H7 (cell line): ENCODE data around the gene TMEM131. TPM values are rescaled to one million over a fixed set of nuclear protein-coding genes. Genes with fewer than 3 reads are reported as not detected.
A peak's percentile ranks its signal among the peaks of the same experiment; 100 is the strongest.

Experiments
- DNase-seq: peaks from one replicate; pipeline ENCODE4 v3.0.0; 2012
- H3K27me3 ChIP-seq: 2 replicates; pipeline ENCODE4 v1.6.0; 2011; ENCODE audit warnings: mild to moderate bottlenecking, low read length; ENCODE audit not compliant: control insufficient read depth, insufficient read depth
- H3K36me3 ChIP-seq: replicated peaks from 2 replicates; pipeline ENCODE4 v1.5.1; 2011; ENCODE audit warnings: low read length; ENCODE audit not compliant: control insufficient read depth, insufficient read depth
- H3K4me3 ChIP-seq: 2 replicates; pipeline ENCODE4 v1.5.1; 2011; ENCODE audit warnings: low read depth, mild to moderate bottlenecking, control low read depth, low read length, moderate library complexity; ENCODE audit not compliant: insufficient read depth
- total RNA-seq: library from RNA; depleted of rRNA; stranded (reverse); fragments of >200 nt; shearing (Covaris generic); gene quantifications from 2 replicates; pipeline ENCODE4 v1.2.3, GENCODE V29; 2014

Gene TMEM131
- total RNA-seq, 1 experiment from 2014 or later: 7.4 TPM

GRCh38 chr2:97726261-97727064 is 269.3 kb downstream of the TMEM131 start:
- no peak for DNase-seq
- Histone ChIP-seq H3K27me3 (no peaks in the 10 kb centered on the region), H3K36me3 (no peaks in the 10 kb centered on the region), H3K4me3 (no peak overlapping the region)

GRCh38 chr2:97724946-97725688 is 270.6 kb downstream of the TMEM131 start:
- no peaks in the 10 kb centered on the region for H3K27me3 ChIP-seq
- H3K36me3 ChIP-seq: no peaks in the 10 kb centered on the region
- no peak for DNase-seq
- H3K4me3 ChIP-seq: no peak overlapping the region

DNA sequence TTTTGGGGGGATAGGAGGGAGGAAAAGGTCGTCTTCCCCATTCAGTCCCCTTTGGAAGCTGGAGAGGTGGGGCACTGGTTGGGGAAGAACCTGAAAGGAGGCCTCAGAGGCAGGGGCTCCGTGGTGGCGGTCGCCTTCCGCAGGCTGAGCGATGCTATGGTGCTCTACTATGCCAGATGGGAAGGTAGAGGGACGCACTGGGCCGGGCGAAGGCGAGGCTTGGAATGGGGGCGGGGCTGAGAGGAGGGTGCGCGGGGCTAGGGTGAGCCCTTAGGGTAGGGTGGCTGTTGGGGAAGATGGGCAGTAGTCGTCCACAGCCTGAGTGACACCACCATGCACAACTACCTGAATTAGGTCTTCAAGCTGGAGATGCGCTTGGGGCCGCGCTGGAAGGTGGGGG is 271.2 kb downstream of the TMEM131 start:
- no peak overlapping the region for H3K4me3 ChIP-seq
- peak; percentile 54 for DNase-seq
- no peaks in the 10 kb centered on the region for H3K27me3 ChIP-seq
- H3K36me3 ChIP-seq: no peaks in the 10 kb centered on the region

DNA sequence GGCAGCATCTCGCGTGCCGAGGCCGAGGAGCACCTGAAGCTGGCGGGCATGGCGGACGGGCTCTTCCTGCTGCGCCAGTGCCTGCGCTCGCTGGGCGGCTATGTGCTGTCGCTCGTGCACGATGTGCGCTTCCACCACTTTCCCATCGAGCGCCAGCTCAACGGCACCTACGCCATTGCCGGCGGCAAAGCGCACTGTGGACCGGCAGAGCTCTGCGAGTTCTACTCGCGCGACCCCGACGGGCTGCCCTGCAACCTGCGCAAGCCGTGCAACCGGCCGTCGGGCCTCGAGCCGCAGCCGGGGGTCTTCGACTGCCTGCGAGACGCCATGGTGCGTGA is 271.7 kb downstream of the TMEM131 start:
- Histone ChIP-seq H3K27me3 (no peaks in the 10 kb centered on the region), H3K36me3 (no peaks in the 10 kb centered on the region), H3K4me3 (no peak overlapping the region)
- DNase-seq: no peak

GRCh38 chr2:97723156-97724072 is 272.3 kb downstream of the TMEM131 start:
- no peak for DNase-seq
- H3K4me3 ChIP-seq: no peak overlapping the region
- no peaks in the 10 kb centered on the region for H3K27me3 ChIP-seq
- no peaks in the 10 kb centered on the region for H3K36me3 ChIP-seq

DNA sequence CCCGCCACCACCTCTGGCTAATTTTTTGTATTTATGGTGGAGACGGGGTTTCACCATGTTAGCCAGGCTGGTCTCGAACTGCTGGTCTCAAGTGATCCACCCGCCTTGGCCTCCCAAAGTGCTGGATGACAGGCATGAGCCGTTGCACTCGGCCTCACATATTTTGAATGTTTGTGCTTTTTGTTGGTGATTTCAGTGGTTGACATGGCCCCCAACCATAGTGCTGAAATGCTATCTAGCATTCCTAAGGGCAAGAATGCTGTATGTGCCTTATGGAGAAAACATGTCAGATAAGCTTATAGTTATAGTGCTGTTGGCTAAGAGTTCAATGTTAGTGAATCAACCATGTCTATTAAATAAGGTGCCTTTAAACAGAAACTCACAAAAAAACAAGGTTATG is 273.5 kb downstream of the TMEM131 start:
- H3K4me3 ChIP-seq: no peak overlapping the region

DNA sequence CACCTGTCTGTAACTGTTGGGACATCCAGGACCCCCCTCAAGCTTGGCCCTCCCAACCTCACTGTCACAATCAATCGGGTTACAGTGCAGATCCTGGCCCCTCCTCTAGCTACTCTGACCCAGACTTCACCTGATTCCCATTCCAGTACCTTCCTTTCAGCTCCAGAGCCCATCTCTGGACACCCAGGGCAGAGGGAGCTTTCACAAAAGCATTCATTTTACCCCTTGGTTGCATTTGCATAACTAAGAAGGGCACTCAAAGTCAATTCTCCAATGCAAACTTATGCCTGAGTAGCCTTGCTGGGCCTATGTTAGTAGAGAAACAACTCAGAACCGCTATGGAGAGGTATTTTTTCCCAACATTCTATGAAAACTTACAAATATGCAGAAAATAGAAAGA is 275.0 kb downstream of the TMEM131 start:
- Histone ChIP-seq H3K27me3 (no peaks in the 10 kb centered on the region), H3K36me3 (no peaks in the 10 kb centered on the region), H3K4me3 (no peak overlapping the region)
- DNase-seq: peak; percentile 75

More for the DNA sequence above, 273.5 kb downstream of the TMEM131 start:
- no peak for DNase-seq
- Histone ChIP-seq H3K36me3 (no peaks in the 10 kb centered on the region), H3K27me3 (no peaks in the 10 kb centered on the region)

DNA sequence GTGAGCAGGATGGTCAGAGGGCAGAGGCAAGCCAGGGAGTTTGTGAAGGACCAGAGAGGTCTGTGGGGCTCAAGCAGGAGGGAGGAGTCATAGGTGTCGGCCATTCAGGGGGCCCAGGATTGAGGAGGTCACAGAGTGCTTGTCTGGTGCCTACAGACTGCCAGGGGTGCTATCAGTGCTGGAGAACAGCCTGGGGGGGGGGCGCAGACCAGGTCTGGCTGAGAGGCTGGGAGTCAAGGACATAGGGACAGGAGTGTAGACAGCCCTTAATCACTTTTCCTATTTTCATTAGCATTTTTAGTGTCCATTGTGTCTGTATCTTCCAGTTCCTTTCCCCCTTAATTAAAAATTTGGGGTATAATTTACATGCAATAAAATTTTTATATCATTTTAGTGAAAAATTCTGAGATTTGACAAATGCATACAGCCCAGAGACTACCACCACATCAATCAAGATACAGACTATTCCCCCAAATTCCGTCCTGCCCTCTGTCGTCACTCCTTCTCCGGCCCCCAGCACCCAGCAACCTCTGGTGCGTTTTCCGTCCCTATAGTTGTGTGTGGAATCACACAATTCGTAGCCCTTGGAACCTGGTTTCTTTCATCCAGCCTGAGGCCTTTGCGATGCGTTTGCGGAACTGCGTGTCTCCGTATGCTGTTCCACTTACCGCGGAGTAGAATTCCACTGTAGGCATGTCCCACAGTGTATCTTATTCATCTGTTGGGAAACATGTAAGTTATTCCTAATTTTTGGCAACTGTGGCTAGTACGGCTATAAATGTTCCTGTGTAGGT is 276.2 kb downstream of the TMEM131 start:
- H3K27me3 ChIP-seq: no peaks in the 10 kb centered on the region
- H3K36me3 ChIP-seq: no peaks in the 10 kb centered on the region
- no peak overlapping the region for H3K4me3 ChIP-seq
- DNase-seq: no peak

- H3K4me3 ChIP-seq: no peak overlapping the region
- no peak for DNase-seq
- H3K27me3 ChIP-seq: no peaks in the 10 kb centered on the region
- H3K36me3 ChIP-seq: no peaks in the 10 kb centered on the region
These were observed 276.8 kb downstream of the TMEM131 start for GRCh38 chr2:97718942-97719341.

- H3K36me3 ChIP-seq: no peaks in the 10 kb centered on the region
- DNase-seq: no peak
- no peaks in the 10 kb centered on the region for H3K27me3 ChIP-seq
- no peak overlapping the region for H3K4me3 ChIP-seq
These were observed 277.5 kb downstream of the TMEM131 start for GRCh38 chr2:97718051-97718882.

DNA sequence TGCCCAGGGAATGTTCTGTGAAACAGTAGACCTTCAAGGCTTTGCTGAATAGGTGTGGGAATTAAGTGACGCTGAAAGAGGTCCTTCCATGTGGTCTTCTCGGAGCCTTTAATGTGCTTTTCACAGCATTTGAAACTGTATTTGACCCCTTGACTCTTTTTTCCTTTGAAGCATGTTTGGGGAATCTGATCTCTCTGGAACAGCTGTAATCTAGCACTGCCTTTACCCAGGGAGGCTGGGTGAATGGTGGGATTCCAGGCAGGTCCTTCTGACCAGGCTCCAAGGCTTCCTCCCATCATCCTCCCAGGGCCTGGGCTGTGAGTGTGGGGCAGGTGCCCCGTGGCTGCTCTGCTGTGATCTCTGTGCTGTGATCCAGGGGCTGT is 278.1 kb downstream of the TMEM131 start:
- peak; percentile 33 for DNase-seq
- H3K36me3 ChIP-seq: no peaks in the 10 kb centered on the region
- no peak overlapping the region for H3K4me3 ChIP-seq
- H3K27me3 ChIP-seq: no peaks in the 10 kb centered on the region

- no peak overlapping the region for H3K4me3 ChIP-seq
- H3K36me3 ChIP-seq: no peaks in the 10 kb centered on the region
- H3K27me3 ChIP-seq: no peaks in the 10 kb centered on the region
- DNase-seq: peak; percentile 46
These were observed 278.8 kb downstream of the TMEM131 start for GRCh38 chr2:97716695-97717612.
